HepG2 (cell line): ENCODE data around the gene ERV3-1. TPM values are rescaled to one million over a fixed set of nuclear protein-coding genes. Genes with fewer than 3 reads are reported as not detected.

Experiments used
- ASH2L ChIP-seq: fragments of 300-600, 200-600 bp; sonication (generic); IDR thresholded peaks from 2 replicates; pipeline ENCODE4 v1.7.0; 2017; ENCODE audit warnings: low read depth, mild to moderate bottlenecking, moderate library complexity, mixed read lengths, low read length; ENCODE audit not compliant: insufficient read length
- DNMT3B ChIP-seq: conservative IDR thresholded peaks from 2 replicates; pipeline ENCODE4 v1.6.1; 2016; ENCODE audit warnings: missing biosample characterization, control low read depth
- EP300 ChIP-seq, 3 experiments: sonication (generic) in 1 of 3; formaldehyde crosslinking in 1 of 3; IDR thresholded peaks; 2 replicates each; pipeline versions ENCODE4 v1.5.1 to v1.6.1; 2011 to 2020; ENCODE audit warnings: low read depth in 2 of 3, low read length in 2 of 3, borderline replicate concordance in 1 of 3, improper control_type of control experiment in 1 of 3, mild to moderate bottlenecking in 1 of 3, missing genetic modification reagents in 1 of 3, moderate library complexity in 1 of 3
- FOSL1 ChIP-seq: sonication (generic); formaldehyde crosslinking; IDR thresholded peaks from 2 replicates; pipeline ENCODE4 v1.9.0; 2021; ENCODE audit warnings: missing genetic modification reagents, borderline replicate concordance
- FOSL2 ChIP-seq: sonication (generic); formaldehyde crosslinking; IDR thresholded peaks from 2 replicates; pipeline ENCODE4 v1.4.0; 2020; ENCODE audit warnings: missing genetic modification reagents
- HNRNPUL1 ChIP-seq: fragments of 200-400 bp; formaldehyde crosslinking; IDR thresholded peaks from 2 replicates; pipeline ENCODE4 v1.6.1; 2017; ENCODE audit warnings: low read depth, mild to moderate bottlenecking, low read length, moderate library complexity
- MEIS2 ChIP-seq: sonication (generic); formaldehyde crosslinking; IDR thresholded peaks from 2 replicates; pipeline ENCODE4 v1.9.0; 2021; ENCODE audit warnings: mild to moderate bottlenecking, missing genetic modification reagents
- MXI1 ChIP-seq: IDR thresholded peaks from 3 replicates; pipeline ENCODE4 v1.6.1; 2012; ENCODE audit warnings: low read depth, low read length, inconsistent platforms, borderline replicate concordance
- ONECUT2 ChIP-seq: sonication (generic); formaldehyde crosslinking; IDR thresholded peaks from 2 replicates; pipeline ENCODE4 v1.4.0; 2020; ENCODE audit warnings: missing genetic modification reagents
- RAD51 ChIP-seq: fragments of 450-650 bp; IDR thresholded peaks from 2 replicates; pipeline ENCODE4 v1.6.1; 2016; ENCODE audit warnings: borderline replicate concordance
- RXRB ChIP-seq: IDR thresholded peaks from 2 replicates; pipeline ENCODE4 v1.6.1; 2016; ENCODE audit warnings: borderline replicate concordance, missing genetic modification reagents, missing compliant biosample characterization
- ZC3H13 ChIP-seq: sonication (generic); formaldehyde crosslinking; IDR thresholded peaks from 2 replicates; pipeline ENCODE4 v1.8.1; 2023; ENCODE audit warnings: mild to moderate bottlenecking, missing genetic modification reagents, moderate library complexity
- ZNF326 ChIP-seq: sonication (generic); formaldehyde crosslinking; IDR thresholded peaks from 2 replicates; pipeline ENCODE4 v1.4.0; 2020; ENCODE audit warnings: missing genetic modification reagents, borderline replicate concordance
- ZNF614 ChIP-seq: IDR thresholded peaks from 2 replicates; pipeline ENCODE4 v1.6.1; 2018; ENCODE audit warnings: missing biosample characterization, missing genetic modification reagents, inconsistent platforms, borderline replicate concordance
- ZNF777 ChIP-seq: sonication (generic); formaldehyde crosslinking; IDR thresholded peaks from 2 replicates; pipeline ENCODE4 v1.4.0; 2020; ENCODE audit warnings: missing genetic modification reagents
- ZNF841 ChIP-seq: sonication (generic); formaldehyde crosslinking; IDR thresholded peaks from 2 replicates; pipeline ENCODE4 v1.8.1; 2023; ENCODE audit warnings: missing genetic modification reagents, borderline replicate concordance
- ZSCAN21 ChIP-seq: sonication (generic); formaldehyde crosslinking; IDR thresholded peaks from 2 replicates; pipeline ENCODE4 v1.8.0; 2022; ENCODE audit warnings: mild to moderate bottlenecking, missing genetic modification reagents, moderate library complexity, borderline replicate concordance
- polyA plus RNA-seq, 8 experiments: library from polyadenylated mRNA; depleted of rRNA in 3 of 8; stranded (reverse) in 7 of 8; unstranded in 1 of 8; fragments of >200 nt; fragmentation: Illumina TruSeq in 4 of 8; extraction: Trizol in 4 of 8; gene quantifications; 2 replicates each; pipeline versions ENCODE4 v1.2.1 to v1.2.3, GENCODE V29; 2011 to 2016; ENCODE audit warnings: low read depth in 4 of 8, missing spikeins in 1 of 8, mixed read lengths in 1 of 8; ENCODE audit not compliant: insufficient read depth in 1 of 8
- total RNA-seq, 5 experiments: library from RNA; depleted of rRNA; stranded (reverse); fragments of >200 nt; fragmentation: Illumina TruSeq; extraction: Trizol; gene quantifications; 2 replicates each; pipeline ENCODE4 v1.2.3, GENCODE V29; 2016; ENCODE audit warnings: low read depth in 1 of 5
- TF ChIP-seq, protein P1 (sequence below): sonication (generic); formaldehyde crosslinking; IDR thresholded peaks from 2 replicates; pipeline ENCODE4 v1.5.0; 2020; ENCODE audit warnings: mild to moderate bottlenecking, missing genetic modification reagents
- TF ChIP-seq, protein P2 (sequence below): IDR thresholded peaks from 2 replicates; pipeline ENCODE4 v1.6.1; 2018; ENCODE audit warnings: missing genetic modification reagents, mild to moderate bottlenecking, missing compliant biosample characterization
- TF ChIP-seq, protein P3 (sequence below): sonication (generic); formaldehyde crosslinking; IDR thresholded peaks from 2 replicates; pipeline ENCODE4 v1.4.0; 2020; ENCODE audit warnings: missing genetic modification reagents
- TF ChIP-seq, protein P4 (sequence below): sonication (generic); formaldehyde crosslinking; IDR thresholded peaks from 2 replicates; pipeline ENCODE4 v1.4.0; 2020; ENCODE audit warnings: missing genetic modification reagents
- TF ChIP-seq, protein P5 (sequence below): IDR thresholded peaks from 2 replicates; pipeline ENCODE4 v1.6.1; 2016; ENCODE audit warnings: low read depth, control low read depth

Gene ERV3-1
- total and polyA plus RNA-seq, 2 of the 13 experiments (the other 11 are each of a cell fraction or from before 2014, with no cell fraction given): 20.4 to 86.3 TPM

DNA sequence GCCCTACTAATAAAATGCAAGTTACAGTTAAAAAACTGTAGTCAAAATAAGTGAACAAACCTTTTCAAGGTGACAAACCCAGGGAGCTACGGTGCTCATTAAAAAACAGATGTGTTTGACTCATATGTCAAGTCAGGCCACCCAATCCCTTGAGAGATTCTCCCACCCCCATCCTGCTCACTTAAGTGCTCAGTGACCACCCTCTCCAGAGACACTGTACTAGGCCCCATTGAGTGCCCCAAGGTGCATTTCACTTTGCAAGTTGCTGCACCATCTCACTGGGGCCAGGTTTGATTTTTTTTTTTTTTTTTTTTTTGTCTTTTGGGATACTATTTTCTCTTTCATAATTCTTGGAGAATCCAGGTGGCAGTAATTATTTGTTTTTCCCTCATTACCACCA lies 1.9 kb downstream of the ERV3-1 start (continued):
- TF ChIP-seq, protein P1, sequence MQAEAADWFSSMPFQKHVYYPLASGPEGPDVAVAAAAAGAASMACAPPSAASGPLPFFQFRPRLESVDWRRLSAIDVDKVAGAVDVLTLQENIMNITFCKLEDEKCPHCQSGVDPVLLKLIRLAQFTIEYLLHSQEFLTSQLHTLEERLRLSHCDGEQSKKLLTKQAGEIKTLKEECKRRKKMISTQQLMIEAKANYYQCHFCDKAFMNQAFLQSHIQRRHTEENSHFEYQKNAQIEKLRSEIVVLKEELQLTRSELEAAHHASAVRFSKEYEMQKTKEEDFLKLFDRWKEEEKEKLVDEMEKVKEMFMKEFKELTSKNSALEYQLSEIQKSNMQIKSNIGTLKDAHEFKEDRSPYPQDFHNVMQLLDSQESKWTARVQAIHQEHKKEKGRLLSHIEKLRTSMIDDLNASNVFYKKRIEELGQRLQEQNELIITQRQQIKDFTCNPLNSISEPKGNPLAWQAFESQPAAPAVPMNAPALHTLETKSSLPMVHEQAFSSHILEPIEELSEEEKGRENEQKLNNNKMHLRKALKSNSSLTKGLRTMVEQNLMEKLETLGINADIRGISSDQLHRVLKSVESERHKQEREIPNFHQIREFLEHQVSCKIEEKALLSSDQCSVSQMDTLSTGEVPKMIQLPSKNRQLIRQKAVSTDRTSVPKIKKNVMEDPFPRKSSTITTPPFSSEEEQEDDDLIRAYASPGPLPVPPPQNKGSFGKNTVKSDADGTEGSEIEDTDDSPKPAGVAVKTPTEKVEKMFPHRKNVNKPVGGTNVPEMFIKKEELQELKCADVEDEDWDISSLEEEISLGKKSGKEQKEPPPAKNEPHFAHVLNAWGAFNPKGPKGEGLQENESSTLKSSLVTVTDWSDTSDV (CRISPR knock-in tag): no peak
- TF ChIP-seq MXI1: no peak
- TF ChIP-seq, protein P2, sequence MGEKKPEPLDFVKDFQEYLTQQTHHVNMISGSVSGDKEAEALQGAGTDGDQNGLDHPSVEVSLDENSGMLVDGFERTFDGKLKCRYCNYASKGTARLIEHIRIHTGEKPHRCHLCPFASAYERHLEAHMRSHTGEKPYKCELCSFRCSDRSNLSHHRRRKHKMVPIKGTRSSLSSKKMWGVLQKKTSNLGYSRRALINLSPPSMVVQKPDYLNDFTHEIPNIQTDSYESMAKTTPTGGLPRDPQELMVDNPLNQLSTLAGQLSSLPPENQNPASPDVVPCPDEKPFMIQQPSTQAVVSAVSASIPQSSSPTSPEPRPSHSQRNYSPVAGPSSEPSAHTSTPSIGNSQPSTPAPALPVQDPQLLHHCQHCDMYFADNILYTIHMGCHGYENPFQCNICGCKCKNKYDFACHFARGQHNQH: 0 out of 2 replicates have a peak, but pooled peaks have one; percentile 24
- no peak for TF ChIP-seq ZNF614 (CRISPR knock-in tag)
- 0 out of 2 replicates have a peak, but pooled peaks have one; percentile 18 for TF ChIP-seq ZSCAN21
- TF ChIP-seq FOSL2 (CRISPR knock-in tag): peak; percentile 31; the same call in 1 of the 2 replicates
- TF ChIP-seq ZNF777 (CRISPR knock-in tag): no peak
- TF ChIP-seq, protein P3, sequence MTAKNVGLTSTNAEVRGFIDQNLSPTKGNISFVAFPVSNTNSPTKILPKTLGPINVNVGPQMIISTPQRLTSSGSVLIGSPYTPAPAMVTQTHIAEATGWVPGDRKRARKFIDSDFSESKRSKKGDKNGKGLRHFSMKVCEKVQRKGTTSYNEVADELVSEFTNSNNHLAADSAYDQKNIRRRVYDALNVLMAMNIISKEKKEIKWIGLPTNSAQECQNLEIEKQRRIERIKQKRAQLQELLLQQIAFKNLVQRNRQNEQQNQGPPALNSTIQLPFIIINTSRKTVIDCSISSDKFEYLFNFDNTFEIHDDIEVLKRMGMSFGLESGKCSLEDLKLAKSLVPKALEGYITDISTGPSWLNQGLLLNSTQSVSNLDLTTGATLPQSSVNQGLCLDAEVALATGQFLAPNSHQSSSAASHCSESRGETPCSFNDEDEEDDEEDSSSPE (CRISPR knock-in tag): no peak
- TF ChIP-seq RXRB (CRISPR knock-in tag): 0 out of 2 replicates have a peak, but pooled peaks have one; percentile 8
- no peak for TF ChIP-seq FOSL1 (CRISPR knock-in tag)
- no peak for TF ChIP-seq MEIS2 (CRISPR knock-in tag)
- no peak for TF ChIP-seq ASH2L
- TF ChIP-seq, protein P4, sequence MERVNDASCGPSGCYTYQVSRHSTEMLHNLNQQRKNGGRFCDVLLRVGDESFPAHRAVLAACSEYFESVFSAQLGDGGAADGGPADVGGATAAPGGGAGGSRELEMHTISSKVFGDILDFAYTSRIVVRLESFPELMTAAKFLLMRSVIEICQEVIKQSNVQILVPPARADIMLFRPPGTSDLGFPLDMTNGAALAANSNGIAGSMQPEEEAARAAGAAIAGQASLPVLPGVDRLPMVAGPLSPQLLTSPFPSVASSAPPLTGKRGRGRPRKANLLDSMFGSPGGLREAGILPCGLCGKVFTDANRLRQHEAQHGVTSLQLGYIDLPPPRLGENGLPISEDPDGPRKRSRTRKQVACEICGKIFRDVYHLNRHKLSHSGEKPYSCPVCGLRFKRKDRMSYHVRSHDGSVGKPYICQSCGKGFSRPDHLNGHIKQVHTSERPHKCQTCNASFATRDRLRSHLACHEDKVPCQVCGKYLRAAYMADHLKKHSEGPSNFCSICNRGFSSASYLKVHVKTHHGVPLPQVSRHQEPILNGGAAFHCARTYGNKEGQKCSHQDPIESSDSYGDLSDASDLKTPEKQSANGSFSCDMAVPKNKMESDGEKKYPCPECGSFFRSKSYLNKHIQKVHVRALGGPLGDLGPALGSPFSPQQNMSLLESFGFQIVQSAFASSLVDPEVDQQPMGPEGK (CRISPR knock-in tag): 0 out of 2 replicates have a peak, but pooled peaks have one; percentile 26
- TF ChIP-seq DNMT3B: no peak
- TF ChIP-seq, protein P5, sequence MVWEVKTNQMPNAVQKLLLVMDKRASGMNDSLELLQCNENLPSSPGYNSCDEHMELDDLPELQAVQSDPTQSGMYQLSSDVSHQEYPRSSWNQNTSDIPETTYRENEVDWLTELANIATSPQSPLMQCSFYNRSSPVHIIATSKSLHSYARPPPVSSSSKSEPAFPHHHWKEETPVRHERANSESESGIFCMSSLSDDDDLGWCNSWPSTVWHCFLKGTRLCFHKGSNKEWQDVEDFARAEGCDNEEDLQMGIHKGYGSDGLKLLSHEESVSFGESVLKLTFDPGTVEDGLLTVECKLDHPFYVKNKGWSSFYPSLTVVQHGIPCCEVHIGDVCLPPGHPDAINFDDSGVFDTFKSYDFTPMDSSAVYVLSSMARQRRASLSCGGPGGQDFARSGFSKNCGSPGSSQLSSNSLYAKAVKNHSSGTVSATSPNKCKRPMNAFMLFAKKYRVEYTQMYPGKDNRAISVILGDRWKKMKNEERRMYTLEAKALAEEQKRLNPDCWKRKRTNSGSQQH: no peak
- TF ChIP-seq ZNF326 (CRISPR knock-in tag): no peak
- no peak for TF ChIP-seq RAD51
- TF ChIP-seq ONECUT2 (CRISPR knock-in tag): no peak
- no peak for TF ChIP-seq HNRNPUL1
- no peak for TF ChIP-seq ZNF841
- no peak for TF ChIP-seq ZC3H13 (CRISPR knock-in tag)
- TF ChIP-seq EP300 (IDR thresholded peaks at IDR 0.05; ENCODE audit: low read depth in 2 of 2, low read length in 2 of 2): no peak
- TF ChIP-seq EP300 (CRISPR knock-in tag; IDR thresholded peaks at IDR 0.05; ENCODE audit: borderline replicate concordance): no peak
